GM19099 (cell line): ENCODE results near the gene BET1.

ENCODE experiments used
- POLR2A ChIP-seq: IDR thresholded peaks from 3 replicates; pipeline ENCODE4 v1.6.1; 2011; ENCODE audit warnings: low read depth; ENCODE audit not compliant: insufficient read length; ENCODE audit errors: extremely low read depth

BET1 gene

GRCh38 chr7:93984024-93984423 lies 20.1 kb downstream of the BET1 start:
- no peak for TF ChIP-seq POLR2A

- no peak for TF ChIP-seq POLR2A
Measured at GRCh38 chr7:93981480-93981874, 22.7 kb downstream of the BET1 start.

- TF ChIP-seq POLR2A, result no peak
Measured at GRCh38 chr7:93980744-93981479, 23.2 kb downstream of the BET1 start.

GRCh38 chr7:93977211-93977950 lies 26.8 kb downstream of the BET1 start:
- no peak for TF ChIP-seq POLR2A

- TF ChIP-seq POLR2A, result no peak
Measured at GRCh38 chr7:93973134-93973533, 31.0 kb downstream of the BET1 start.

- TF ChIP-seq POLR2A, result no peak
Measured at GRCh38 chr7:93972029-93972725, 32.0 kb downstream of the BET1 start.

- TF ChIP-seq POLR2A, result no peak
Measured at GRCh38 chr7:93968911-93969620, 35.1 kb downstream of the BET1 start.

GRCh38 chr7:93964813-93965212 lies 39.3 kb downstream of the BET1 start:
- no peak for TF ChIP-seq POLR2A

GRCh38 chr7:93964262-93964661 lies 39.9 kb downstream of the BET1 start:
- no peak for TF ChIP-seq POLR2A

GRCh38 chr7:93960986-93961385 lies 43.2 kb downstream of the BET1 start:
- no peak for TF ChIP-seq POLR2A

- no peak for TF ChIP-seq POLR2A
Measured at GRCh38 chr7:93958651-93959050, 45.5 kb downstream of the BET1 start.

GRCh38 chr7:93958216-93958615 lies 45.9 kb downstream of the BET1 start:
- no peak for TF ChIP-seq POLR2A

GRCh38 chr7:93957767-93958166 lies 46.4 kb downstream of the BET1 start:
- no peak for TF ChIP-seq POLR2A

GRCh38 chr7:93955304-93955703 lies 48.9 kb downstream of the BET1 start:
- TF ChIP-seq POLR2A, result no peak

GRCh38 chr7:93949423-93949822 lies 54.7 kb downstream of the BET1 start:
- no peak for TF ChIP-seq POLR2A
